Stimulated activated CD8-positive, alpha-beta memory T cell treated with anti-CD3 and anti-CD28 coated beads, Interleukin-4, amount 100 ng/mL, for 1 hour (primary cell): ENCODE measurements around the gene ANTXR1.

Experiments
- DNase-seq, 2 donors: peaks; one replicate each; pipeline ENCODE4 v3.0.0-alpha.2; 2020; ENCODE audit warnings: low read depth in 2 of 2, low spot score in 1 of 2

ANTXR1 gene

GRCh38 chr2:69070969-69071368 is 58.0 kb downstream of the ANTXR1 start:
- DNase-seq: no peak

- DNase-seq: no peak
Observed at GRCh38 chr2:69073928-69074570, 61.1 kb downstream of the ANTXR1 start.

DNA sequence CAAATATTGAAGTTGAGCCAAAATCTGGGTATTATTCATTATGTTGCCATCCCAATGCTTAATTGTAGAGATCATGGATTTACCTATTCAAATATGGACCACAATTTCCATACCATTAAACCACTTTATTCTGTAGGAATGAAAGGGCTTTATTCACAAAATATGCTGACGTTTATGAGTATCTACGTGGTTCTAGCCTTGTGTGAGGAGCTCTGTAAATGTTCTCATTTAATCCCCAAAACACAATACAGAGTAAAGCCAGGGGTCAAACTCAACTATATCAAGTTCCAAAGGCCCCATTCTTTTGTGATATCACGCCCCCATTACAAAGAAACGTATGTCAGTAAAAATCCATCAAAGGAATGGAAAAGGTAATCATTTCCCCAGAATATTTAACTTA is 61.9 kb downstream of the ANTXR1 start:
- no peak for DNase-seq

DNA sequence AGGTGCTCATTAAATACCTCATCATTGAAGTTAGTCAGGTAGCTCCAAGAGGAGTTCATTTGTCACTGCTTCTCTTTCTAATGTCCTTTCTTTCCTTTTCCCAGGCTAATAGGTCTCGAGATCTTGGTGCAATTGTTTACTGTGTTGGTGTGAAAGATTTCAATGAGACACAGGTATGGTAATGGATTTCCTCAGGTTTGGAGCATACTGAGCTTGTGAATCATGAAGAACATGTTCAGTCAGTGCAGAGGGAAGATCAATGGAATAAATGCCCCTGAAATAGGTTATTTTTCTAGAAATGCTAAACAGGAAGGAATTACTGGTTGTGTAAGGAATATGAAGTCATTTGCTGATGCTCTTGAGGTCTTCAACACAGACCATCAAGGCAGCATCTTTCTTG is 62.5 kb downstream of the ANTXR1 start:
- no peak for DNase-seq

DNA sequence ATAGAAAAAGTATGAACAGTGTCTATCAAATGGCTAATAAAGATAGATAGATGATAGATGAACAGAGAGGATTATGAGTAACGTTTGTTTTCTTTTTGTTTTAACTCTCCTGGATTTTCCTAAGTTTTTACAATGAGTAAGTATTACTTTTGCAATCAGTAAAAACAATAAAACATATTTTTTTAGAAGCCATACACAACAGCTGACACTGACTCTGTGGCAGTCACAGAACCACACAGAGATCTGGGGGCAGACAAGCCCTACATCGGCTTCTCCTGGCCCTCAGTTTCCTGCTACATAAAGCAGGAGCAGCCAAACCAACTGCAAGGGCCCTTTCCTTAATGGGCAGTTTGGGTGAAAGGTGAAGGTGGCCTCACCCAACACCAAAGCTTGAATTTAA is 63.6 kb downstream of the ANTXR1 start:
- no peak for DNase-seq

DNA sequence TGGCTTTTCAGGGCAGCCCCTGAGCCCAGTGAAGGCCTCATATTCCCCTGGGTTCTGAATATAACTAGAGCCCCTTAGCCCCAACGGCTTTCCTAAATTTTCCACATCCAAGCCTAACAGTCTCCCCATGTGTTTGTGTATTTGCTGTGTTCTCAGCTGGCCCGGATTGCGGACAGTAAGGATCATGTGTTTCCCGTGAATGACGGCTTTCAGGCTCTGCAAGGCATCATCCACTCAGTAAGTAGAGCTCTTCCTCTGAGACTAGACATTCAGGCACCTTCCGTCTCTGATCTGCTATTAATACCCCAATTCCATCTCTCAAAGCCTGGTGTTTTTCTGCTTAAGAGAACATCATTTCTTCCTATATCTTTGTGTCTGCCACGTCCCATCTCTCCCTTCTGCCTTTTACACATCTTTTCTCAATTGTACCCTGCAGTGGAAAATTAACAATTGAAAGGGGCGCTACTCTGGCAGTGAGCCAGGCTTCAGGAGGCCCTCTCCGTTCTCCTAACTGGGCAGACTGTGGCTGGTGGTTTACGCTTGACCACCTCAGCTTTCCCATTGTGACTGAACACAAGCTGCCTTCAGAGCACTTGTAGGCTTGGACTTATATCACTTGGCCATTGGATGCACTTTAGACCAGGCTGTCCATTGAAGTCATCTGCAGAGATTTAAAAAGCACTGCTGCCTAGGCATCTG is 64.4 kb downstream of the ANTXR1 start:
- DNase-seq: no peak

- no peak for DNase-seq
Observed at GRCh38 chr2:69080071-69080470, 67.1 kb downstream of the ANTXR1 start.

- DNase-seq: no peak
Observed at GRCh38 chr2:69081001-69081580, 68.1 kb downstream of the ANTXR1 start.

- DNase-seq: no peak
Observed at GRCh38 chr2:69081757-69082156, 68.8 kb downstream of the ANTXR1 start.

GRCh38 chr2:69082430-69082997 is 69.5 kb downstream of the ANTXR1 start:
- no peak for DNase-seq

DNA sequence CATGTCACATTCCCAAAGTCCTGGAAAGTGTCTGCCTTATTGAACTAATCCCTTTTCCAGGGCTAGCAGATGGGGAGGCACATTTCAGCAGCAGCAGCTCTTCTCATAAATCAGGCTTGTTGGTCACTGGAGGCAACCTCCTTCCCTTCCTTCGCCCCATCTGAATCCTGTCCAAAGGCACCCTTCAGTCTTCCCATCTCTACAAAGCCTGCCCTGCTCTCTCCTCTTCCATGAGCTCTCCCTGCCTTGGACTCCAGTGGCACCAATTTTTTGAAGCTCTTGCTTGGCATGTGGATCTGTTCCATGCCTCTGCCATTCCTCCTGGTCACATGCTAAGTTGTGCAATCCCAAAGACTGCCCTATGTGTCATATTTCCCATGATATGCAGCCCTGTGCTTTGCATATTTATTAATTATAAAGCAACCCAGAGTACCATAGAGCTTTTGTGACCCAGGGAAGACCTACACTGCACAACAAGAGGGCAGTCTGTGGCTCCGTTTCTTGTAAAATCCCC is 70.3 kb downstream of the ANTXR1 start:
- DNase-seq: no peak

GRCh38 chr2:69084492-69084891 is 71.5 kb downstream of the ANTXR1 start:
- DNase-seq: no peak

- DNase-seq: no peak
Observed at GRCh38 chr2:69086466-69086865, 73.5 kb downstream of the ANTXR1 start.

DNA sequence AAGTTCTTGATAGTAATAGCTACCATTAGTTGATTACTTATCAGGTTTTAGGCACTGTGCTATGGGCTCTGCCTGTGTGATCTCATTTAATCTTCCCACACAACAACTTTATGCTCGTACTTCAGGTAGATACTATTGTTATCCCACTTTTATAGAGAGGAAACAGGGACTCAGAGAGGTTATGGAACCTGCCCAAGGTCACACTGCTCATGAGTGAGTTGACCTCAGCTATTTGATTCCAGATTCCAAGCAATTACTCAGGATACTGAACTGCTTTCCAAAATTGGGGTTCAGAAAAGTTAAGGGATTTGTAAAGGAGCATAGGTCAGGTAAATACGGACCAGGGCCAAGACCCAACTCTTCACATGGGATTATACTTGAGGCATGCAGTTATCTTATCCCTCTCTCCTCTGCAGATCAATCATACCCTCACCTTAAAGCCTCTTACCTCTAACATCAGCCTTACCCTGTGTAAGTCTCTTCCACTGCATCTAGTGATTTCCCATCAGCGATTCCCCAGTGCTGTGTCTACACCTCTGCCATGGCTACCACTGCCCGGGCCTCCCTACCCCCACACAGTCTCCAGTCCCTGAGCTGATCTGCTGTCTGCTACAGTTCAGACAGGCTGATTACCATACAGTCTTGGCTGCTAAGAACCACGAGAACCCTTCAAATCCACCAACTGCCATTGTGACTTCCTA is 74.4 kb downstream of the ANTXR1 start:
- no peak for DNase-seq

- no peak for DNase-seq
Observed at GRCh38 chr2:69087912-69088240, 74.9 kb downstream of the ANTXR1 start.

DNA sequence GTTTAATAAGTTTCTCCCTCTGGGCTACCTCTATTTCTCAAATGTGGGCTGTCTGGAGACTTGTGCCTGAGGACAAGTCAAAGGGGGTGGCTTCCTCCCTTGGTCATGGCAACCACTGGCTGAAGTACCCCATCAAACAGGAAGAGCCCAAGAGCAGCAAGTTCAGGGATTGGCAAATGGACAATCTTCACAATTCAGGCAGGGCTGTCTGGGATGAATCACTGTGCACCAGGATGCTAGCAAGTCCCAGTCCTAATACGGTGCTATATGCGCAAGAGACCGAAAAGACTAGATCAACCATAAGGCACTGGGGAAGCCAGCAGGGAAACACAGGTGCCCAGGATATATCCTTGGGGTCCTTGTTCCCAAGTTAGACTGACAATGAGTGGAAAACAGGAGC is 75.5 kb downstream of the ANTXR1 start:
- DNase-seq: no peak

DNA sequence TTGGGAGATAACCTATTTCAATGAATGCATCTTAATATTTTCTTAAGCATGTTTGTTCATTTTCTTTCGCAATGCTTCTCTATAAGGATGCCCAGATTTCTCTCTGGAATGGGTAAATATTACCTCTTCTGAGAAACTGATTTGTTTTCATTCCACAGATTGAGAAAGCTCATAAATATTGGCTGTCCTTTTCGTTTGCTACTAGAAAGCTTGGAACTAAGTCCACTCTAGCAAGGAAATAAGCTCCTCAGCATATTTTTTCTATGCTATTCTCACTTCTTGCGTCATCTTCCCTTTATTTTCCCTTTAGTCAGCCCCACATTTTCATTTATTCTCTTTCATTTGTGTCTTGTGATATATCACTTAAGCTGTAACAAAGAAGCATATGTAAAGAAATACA is 76.3 kb downstream of the ANTXR1 start:
- DNase-seq: no peak

GRCh38 chr2:69089998-69090397 is 77.0 kb downstream of the ANTXR1 start:
- DNase-seq: no peak

DNA sequence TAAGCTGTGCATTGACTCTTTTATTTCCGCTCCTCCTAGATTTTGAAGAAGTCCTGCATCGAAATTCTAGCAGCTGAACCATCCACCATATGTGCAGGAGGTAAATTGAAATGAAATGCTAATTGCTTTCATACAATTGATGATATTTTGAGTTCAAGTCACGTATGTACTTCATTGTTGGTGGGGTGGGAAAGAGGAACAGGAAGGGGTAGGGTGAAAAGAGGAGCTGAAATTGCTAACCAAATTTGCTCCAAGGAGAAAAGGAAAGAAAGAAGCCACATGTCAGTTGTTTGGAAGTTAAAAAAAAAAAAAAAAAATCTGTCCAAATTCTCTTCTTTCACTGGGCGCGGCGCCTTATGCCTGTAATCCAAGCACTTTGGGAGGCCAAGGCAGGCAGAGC is 77.8 kb downstream of the ANTXR1 start:
- DNase-seq: no peak

- DNase-seq: no peak
Observed at GRCh38 chr2:69092857-69093256, 79.9 kb downstream of the ANTXR1 start.

- DNase-seq: no peak
Observed at GRCh38 chr2:69095305-69095704, 82.3 kb downstream of the ANTXR1 start.
